GOT3 (cell line): Measurements from ENCODE around the gene CACNA2D2.

Source experiments
- DNase-seq: peaks from one replicate; lab custom pipeline; 2025; ENCODE audit warnings: mixed read lengths; lab: John Stamatoyannopoulos, UW

Gene CACNA2D2

GRCh38 chr3:50502225-50502583 is 1.2 kb downstream of the CACNA2D2 start:
- DNase-seq: no peak

GRCh38 chr3:50495609-50496423 is 7.6 kb downstream of the CACNA2D2 start:
- no peak for DNase-seq

GRCh38 chr3:50494126-50494525 is 9.3 kb downstream of the CACNA2D2 start:
- DNase-seq: no peak

- no peak for DNase-seq
Measured at GRCh38 chr3:50493623-50494022, 9.8 kb downstream of the CACNA2D2 start.

- no peak for DNase-seq
Measured at GRCh38 chr3:50493086-50493485, 10.3 kb downstream of the CACNA2D2 start.

- no peak for DNase-seq
Measured at GRCh38 chr3:50491023-50491422, 12.4 kb downstream of the CACNA2D2 start.

- DNase-seq: no peak
Measured at GRCh38 chr3:50490424-50490823, 13.0 kb downstream of the CACNA2D2 start.

GRCh38 chr3:50487181-50487580 is 16.3 kb downstream of the CACNA2D2 start:
- no peak for DNase-seq

GRCh38 chr3:50486219-50486888 is 17.1 kb downstream of the CACNA2D2 start:
- no peak for DNase-seq

- no peak for DNase-seq
Measured at GRCh38 chr3:50484722-50485121, 18.7 kb downstream of the CACNA2D2 start.

GRCh38 chr3:50483374-50483773 is 20.1 kb downstream of the CACNA2D2 start:
- DNase-seq: no peak

GRCh38 chr3:50481992-50482391 is 21.4 kb downstream of the CACNA2D2 start:
- no peak for DNase-seq

- DNase-seq: no peak
Measured at GRCh38 chr3:50480471-50480870, 23.0 kb downstream of the CACNA2D2 start.

- no peak for DNase-seq
Measured at GRCh38 chr3:50479523-50479922, 23.9 kb downstream of the CACNA2D2 start.

GRCh38 chr3:50478671-50479260 is 24.7 kb downstream of the CACNA2D2 start:
- no peak for DNase-seq

- no peak for DNase-seq
Measured at GRCh38 chr3:50478051-50478450, 25.4 kb downstream of the CACNA2D2 start.

GRCh38 chr3:50475348-50475747 is 28.1 kb downstream of the CACNA2D2 start:
- no peak for DNase-seq

- DNase-seq: no peak
Measured at GRCh38 chr3:50474717-50475116, 28.7 kb downstream of the CACNA2D2 start.

- DNase-seq: no peak
Measured at GRCh38 chr3:50473768-50474167, 29.7 kb downstream of the CACNA2D2 start.

- no peak for DNase-seq
Measured at GRCh38 chr3:50472958-50473357, 30.5 kb downstream of the CACNA2D2 start.

GRCh38 chr3:50470658-50471057 is 32.8 kb downstream of the CACNA2D2 start:
- no peak for DNase-seq

- no peak for DNase-seq
Measured at GRCh38 chr3:50467919-50468318, 35.5 kb downstream of the CACNA2D2 start.

- DNase-seq: no peak
Measured at GRCh38 chr3:50466177-50466576, 37.3 kb downstream of the CACNA2D2 start.
